GM19324 (cell line): ENCODE results near the gene TMEM25.
"Not testable (repeated sequence)": the region's sequence is repeated elsewhere in the genome, so short reads cannot be mapped to it uniquely, and the experiment has no call there.

ENCODE experiments used
- ATAC-seq: cut with Tn5 transposase; IDR thresholded peaks from one replicate; pipeline ENCODE4 v1.9.1; 2021; ENCODE audit warnings: mild to moderate bottlenecking, moderate library complexity; ENCODE audit not compliant: unreplicated experiment, low FRiP score

TMEM25 gene

DNA sequence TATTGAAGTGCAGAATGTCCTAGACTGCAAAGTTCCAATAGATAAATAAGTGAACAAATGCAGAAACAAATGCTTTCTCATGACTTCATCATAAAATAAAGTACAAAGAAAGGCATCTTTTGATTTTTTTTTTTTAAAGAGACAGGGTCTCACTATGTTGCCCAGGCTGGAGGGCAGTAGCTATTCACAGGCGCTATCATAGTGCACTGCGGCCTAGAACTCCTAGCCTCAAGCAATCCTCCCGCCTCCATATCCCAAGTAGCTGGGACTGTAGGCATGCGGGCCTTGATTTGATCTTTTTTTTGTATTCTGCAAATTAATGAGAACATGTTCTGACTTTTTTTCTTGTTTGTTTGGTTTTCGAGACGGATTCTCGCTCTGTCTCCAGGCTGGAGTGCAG is 43.6 kb downstream of the TMEM25 start:
- no peak for ATAC-seq

DNA sequence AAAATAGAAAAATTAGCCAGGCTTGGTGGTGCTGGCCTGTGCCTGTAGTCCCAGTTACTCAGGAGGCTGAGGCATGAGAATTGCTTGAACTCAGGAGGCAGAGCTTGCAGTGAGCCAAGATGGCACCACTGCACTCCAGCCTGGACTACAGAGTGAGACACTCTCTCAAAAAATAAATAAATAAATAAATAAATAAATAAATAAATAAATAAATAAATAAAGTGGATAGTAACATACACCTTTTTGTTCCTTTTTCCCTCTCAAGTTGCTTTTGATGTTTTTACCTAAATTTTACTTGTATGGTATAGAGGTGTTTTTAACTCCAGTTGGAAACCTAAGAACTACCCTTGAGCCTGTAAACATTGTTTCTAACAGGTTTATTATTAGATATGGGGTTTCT is 47.0 kb downstream of the TMEM25 start:
- not testable (repeated sequence) for ATAC-seq

DNA sequence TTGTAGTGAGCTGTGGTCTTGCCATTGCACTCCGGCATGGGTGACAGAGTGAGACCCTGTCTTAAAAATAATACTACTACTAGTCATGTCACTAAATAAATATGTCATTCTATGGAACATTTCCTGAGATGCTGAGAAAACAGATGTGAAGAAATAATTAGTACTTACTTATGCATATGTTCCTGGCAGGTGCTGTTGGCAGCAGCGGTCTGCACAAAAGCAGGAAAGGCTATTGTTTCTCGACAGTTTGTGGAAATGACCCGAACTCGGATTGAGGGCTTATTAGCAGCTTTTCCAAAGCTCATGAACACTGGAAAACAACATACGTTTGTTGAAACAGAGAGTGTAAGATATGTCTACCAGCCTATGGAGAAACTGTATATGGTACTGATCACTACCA is 50.1 kb downstream of the TMEM25 start:
- ATAC-seq = no peak
